Hepatocyte (in vitro differentiated cells): Measurements from ENCODE around the gene SLC25A5.

Source experiments
- EZH2 ChIP-seq: fragments of 200-600 bp; sonication (generic); IDR thresholded peaks from 2 replicates; pipeline ENCODE4 v1.6.1; 2016; ENCODE audit warnings: antibody characterized with exemption, mild to moderate bottlenecking, borderline replicate concordance
- TF ChIP-seq, protein P1 (sequence below): fragments of 200-600 bp; sonication (generic); IDR thresholded peaks from 2 replicates; pipeline ENCODE4 v1.5.1; 2016; ENCODE audit warnings: antibody characterized with exemption, mild to moderate bottlenecking; ENCODE audit not compliant: poor library complexity

DNA sequence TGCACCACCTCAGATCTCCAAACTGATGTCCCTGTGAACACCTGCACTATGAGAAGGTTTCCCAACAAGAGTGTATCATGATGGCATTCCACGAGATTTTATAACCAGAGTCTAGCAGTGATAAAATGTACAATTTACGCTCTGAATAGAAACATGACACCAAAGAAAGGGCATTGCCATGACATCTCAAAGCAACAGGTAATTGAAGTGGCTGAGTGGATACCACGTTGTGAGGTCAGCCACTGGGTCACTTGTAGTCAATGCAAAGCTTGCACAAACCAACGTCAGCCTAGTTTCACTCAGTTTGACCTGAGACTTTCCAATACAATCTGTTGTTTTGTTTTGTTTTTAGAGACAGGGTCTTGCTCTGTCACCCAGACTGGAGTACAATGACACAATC, 15.0 kb upstream of the SLC25A5 start:
- TF ChIP-seq, protein P1, sequence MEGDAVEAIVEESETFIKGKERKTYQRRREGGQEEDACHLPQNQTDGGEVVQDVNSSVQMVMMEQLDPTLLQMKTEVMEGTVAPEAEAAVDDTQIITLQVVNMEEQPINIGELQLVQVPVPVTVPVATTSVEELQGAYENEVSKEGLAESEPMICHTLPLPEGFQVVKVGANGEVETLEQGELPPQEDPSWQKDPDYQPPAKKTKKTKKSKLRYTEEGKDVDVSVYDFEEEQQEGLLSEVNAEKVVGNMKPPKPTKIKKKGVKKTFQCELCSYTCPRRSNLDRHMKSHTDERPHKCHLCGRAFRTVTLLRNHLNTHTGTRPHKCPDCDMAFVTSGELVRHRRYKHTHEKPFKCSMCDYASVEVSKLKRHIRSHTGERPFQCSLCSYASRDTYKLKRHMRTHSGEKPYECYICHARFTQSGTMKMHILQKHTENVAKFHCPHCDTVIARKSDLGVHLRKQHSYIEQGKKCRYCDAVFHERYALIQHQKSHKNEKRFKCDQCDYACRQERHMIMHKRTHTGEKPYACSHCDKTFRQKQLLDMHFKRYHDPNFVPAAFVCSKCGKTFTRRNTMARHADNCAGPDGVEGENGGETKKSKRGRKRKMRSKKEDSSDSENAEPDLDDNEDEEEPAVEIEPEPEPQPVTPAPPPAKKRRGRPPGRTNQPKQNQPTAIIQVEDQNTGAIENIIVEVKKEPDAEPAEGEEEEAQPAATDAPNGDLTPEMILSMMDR: no peak
- no peak for TF ChIP-seq EZH2
